ENCODE results near the gene FRMD4A. TPM values are rescaled to one million over a fixed set of nuclear protein-coding genes. Genes with fewer than 3 reads are reported as not detected.

FRMD4A gene
- total RNA-seq, 4 donors from 2014 or later = 27.5 to 40.4 (median 33.0) TPM

DNA sequence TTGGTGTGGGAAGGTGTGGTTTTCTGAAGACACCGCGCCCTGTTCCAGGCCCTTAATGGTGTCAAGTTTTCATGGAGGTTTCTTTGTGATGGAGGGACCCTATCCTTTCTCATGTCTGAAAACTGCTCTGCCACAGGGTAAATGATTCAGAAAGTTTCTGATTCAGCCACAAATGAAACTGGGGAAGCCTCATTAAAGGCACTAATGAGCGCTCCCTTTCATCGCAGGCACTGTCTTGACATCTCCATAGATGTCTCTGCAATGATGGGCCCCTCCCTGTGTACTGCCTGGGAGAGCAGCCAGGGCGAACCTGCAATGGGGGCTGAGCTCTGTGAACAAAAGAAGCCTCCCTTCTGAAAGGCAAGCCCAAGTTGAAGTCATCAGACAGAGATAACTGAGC is 388.7 kb downstream of the FRMD4A start:
- TF ChIP-seq POLR2A (IDR thresholded peaks at IDR 0.05) = no peak
- TF ChIP-seq, protein P1, sequence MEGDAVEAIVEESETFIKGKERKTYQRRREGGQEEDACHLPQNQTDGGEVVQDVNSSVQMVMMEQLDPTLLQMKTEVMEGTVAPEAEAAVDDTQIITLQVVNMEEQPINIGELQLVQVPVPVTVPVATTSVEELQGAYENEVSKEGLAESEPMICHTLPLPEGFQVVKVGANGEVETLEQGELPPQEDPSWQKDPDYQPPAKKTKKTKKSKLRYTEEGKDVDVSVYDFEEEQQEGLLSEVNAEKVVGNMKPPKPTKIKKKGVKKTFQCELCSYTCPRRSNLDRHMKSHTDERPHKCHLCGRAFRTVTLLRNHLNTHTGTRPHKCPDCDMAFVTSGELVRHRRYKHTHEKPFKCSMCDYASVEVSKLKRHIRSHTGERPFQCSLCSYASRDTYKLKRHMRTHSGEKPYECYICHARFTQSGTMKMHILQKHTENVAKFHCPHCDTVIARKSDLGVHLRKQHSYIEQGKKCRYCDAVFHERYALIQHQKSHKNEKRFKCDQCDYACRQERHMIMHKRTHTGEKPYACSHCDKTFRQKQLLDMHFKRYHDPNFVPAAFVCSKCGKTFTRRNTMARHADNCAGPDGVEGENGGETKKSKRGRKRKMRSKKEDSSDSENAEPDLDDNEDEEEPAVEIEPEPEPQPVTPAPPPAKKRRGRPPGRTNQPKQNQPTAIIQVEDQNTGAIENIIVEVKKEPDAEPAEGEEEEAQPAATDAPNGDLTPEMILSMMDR (IDR thresholded peaks at IDR 0.05) = no peak
- DNase-seq (ENCODE audit: low spot score in 2 of 2) = no peak
- H3K4me3 ChIP-seq (ENCODE audit: low read depth, poor library complexity, severe bottlenecking) = no peak overlapping the region
- intact Hi-C loops (cut with DNase I; ENCODE audit: low total_unique reads) = no loop called here
- WGBS, 2 donors = 61 to 65% methylated on average over 5 of the region's 5 CpGs

DNA sequence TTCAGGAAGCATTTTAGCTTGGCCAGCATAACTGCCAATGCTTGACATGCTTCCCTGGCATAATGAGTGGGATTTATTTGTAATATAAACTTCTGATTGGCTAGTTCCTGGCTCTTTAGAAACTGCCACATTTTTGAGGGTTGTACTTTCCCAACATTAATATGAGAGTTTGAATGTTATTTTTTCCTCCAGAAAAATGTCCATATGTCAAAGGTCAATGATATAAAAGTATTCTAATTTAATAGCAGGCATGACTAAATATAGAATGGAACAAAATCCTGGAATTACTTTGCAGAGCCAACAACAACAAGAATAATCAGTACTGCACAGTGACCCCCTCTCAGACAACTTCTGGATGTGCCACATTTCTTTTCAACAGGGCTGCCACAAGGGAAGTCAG is 391.3 kb downstream of the FRMD4A start:
- no peak overlapping the region for H3K4me3 ChIP-seq (ENCODE audit: low read depth, poor library complexity, severe bottlenecking)
- intact Hi-C loops (cut with DNase I; ENCODE audit: low total_unique reads) = no loop called here
- no peak for DNase-seq (ENCODE audit: low spot score in 2 of 2)
- TF ChIP-seq, protein P1 (IDR thresholded peaks at IDR 0.05) = no peak
- TF ChIP-seq POLR2A (IDR thresholded peaks at IDR 0.05) = no peak

DNA sequence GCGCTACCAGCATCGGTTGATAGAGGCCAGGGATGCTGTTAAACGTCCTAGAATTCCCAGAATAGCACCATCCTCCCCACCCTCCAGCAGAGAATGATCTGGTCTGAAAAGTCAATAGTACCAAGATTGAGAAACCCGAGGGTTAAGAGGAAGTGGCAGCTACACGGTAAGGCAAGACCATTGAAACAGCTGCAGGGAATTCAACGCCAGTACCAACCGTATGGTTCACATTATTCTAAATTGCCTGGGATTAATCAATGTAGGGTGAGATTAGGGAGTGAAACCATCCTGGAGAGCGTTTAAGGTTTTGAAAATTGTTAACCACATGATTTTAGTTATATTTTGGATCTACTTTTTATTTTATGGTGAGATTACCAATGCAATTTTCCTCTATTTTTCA is 391.8 kb downstream of the FRMD4A start:
- DNase-seq (ENCODE audit: low spot score in 2 of 2) = no peak
- H3K4me3 ChIP-seq (ENCODE audit: low read depth, poor library complexity, severe bottlenecking) = no peak overlapping the region
- WGBS, 2 donors = 52 to 54% methylated on average over 8 of the region's 8 CpGs
- intact Hi-C loops (cut with DNase I; ENCODE audit: low total_unique reads) = no loop called here
- TF ChIP-seq, protein P1 (IDR thresholded peaks at IDR 0.05) = no peak
- TF ChIP-seq POLR2A (IDR thresholded peaks at IDR 0.05) = no peak

DNA sequence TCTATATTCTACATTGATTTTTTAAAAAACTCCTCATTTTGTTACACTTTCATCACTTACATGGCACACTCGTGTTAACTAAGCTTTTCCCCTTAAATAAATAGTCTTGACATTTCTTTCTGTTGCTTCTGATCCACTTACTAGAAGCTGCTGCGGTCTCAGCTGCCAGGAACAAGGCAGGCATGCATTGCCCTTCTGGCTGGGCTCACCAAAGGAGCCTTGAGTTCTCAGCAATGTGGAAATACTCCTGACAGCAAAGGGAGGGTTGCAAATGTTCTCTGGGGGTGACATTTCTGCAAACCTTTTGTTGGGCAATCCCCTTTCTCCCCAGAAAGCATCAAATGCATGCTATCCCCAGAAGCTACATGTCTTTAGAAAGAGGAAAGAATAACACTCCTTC is 393.9 kb downstream of the FRMD4A start:
- intact Hi-C loops (cut with DNase I; ENCODE audit: low total_unique reads) = no loop called here
- H3K4me3 ChIP-seq (ENCODE audit: low read depth, poor library complexity, severe bottlenecking) = no peak overlapping the region
- DNase-seq (ENCODE audit: low spot score in 2 of 2) = no peak
- TF ChIP-seq, protein P1 (IDR thresholded peaks at IDR 0.05) = no peak
- TF ChIP-seq POLR2A (IDR thresholded peaks at IDR 0.05) = no peak
- 78 to 87% methylated on average over 2 of the region's 2 CpGs for WGBS, 2 donors

DNA sequence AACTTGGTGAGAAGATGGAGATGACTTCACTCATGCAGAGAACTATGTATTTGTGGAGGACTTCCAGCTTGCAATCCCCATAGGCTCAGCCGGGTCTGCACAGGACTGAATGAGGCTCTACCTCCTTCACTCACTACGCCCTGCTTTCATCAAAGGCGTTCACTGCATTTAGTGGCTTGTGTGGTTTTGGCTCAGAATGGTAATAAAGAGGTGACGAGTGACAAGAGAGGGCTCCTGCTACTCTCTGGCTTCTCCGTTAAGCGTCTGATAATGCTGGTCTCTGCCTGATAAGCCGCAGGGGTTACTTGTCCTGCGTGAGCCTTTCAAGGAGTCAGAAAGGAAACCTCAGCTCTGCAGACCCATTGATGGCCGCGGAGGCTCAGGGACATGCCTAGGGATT is 400.6 kb downstream of the FRMD4A start:
- TF ChIP-seq, protein P1 (IDR thresholded peaks at IDR 0.05) = no peak
- TF ChIP-seq POLR2A (IDR thresholded peaks at IDR 0.05) = no peak
- DNase-seq (ENCODE audit: low spot score in 2 of 2) = no peak
- WGBS, 2 donors = 57 to 73% methylated on average over 10 of the region's 10 CpGs

DNA sequence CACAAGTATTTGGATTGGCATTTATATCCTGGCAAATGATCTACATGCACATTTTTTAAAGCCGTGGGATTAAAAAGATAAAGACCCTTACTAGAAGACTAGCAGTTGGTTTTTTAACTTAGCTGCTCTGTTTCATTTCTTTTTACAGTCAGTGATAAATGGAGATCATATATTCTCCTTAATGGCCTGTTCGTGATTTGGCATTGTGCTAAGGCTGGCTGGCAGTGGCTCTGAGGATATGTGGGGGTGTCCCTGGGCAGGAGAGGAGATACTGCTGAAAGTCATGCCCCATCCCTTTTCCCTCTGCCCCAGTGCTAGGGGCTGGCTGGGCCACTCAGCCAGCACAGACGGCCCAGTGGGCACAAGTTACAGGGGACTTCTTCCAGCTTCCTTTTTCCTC is 402.3 kb downstream of the FRMD4A start:
- 58 to 65% methylated on average over 3 of the region's 3 CpGs for WGBS, 2 donors
- TF ChIP-seq, protein P1 (IDR thresholded peaks at IDR 0.05) = no peak
- TF ChIP-seq POLR2A (IDR thresholded peaks at IDR 0.05) = no peak
- no peak for DNase-seq (ENCODE audit: low spot score in 2 of 2)
- intact Hi-C loops (cut with DNase I; ENCODE audit: low total_unique reads) = no loop called here
- no peak overlapping the region for H3K4me3 ChIP-seq (ENCODE audit: low read depth, poor library complexity, severe bottlenecking)

More for the DNA sequence above, 400.6 kb downstream of the FRMD4A start:
- intact Hi-C loops (cut with DNase I; ENCODE audit: low total_unique reads) = no loop called here
- H3K4me3 ChIP-seq (ENCODE audit: low read depth, poor library complexity, severe bottlenecking) = no peak overlapping the region
